ENCODE results near the gene PLEKHF1.

DNA sequence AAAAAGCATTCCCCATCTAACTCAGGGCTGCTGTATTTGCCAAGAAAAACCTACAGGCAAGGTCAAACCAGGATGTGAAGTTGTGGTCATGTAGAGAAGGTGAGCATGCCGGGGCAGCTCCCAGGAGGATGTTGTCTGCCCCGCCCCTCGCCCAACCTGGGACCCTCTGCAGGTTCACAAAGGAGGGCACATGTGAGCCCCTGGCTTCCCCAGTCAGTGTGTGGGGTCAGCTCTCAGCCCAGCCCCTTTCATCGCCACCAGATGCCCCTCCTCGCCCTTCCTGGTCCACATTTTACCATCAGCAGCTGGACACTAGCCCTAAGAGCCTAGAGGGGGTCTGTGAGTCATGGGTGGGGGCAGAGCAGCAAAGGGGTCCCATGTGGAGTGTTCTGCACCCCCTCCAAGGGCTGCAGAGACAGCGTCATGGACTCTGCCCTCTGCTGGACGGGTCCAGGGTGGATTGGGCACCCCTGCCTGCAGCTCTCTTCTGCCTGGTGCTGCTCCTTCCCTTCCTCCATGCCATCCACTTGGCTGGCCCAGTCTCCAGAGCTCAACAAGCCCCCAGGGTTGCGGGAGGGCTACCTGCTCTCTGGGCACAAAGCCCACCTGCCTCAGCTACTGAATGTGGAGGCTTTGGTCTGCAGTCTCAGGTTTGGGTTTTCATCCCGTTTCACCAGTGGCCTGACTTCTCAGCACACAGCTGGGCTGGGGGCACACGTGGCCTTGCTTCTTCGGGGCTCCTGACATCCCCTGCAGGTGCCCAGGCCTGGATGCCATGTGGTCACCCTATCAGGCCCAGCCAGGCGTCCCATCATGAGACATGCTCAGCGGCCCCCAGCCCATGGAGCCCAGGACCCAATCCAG is 3.7 kb downstream of the PLEKHF1 start:
- no peak for TF ChIP-seq MAX (IDR thresholded peaks at IDR 0.05)
- no peak for TF ChIP-seq CREB1 (IDR thresholded peaks at IDR 0.05; ENCODE audit: low read depth)
- no peak for TF ChIP-seq EGR1 (IDR thresholded peaks at IDR 0.05)
